ENCODE results near the gene SEMA3B. TPM values are rescaled to one million over a fixed set of nuclear protein-coding genes. Genes with fewer than 3 reads are reported as not detected.
"Not testable (repeated sequence)": the region's sequence is repeated elsewhere in the genome, so short reads cannot be mapped to it uniquely, and the experiment has no call there.

SEMA3B gene
- total RNA-seq, 1 experiment from 2014 or later, result 21.8 TPM

- H3K27me3 ChIP-seq (replicated peaks; ENCODE audit: control insufficient read depth, insufficient read depth, low read length), result no peaks in the 10 kb centered on the region
- ChIA-PET POLR2A (interaction anchor here (0.9 kb wide), 1 partner anchor 43 kb away, joined by 3 read pairs; the partner anchor contains the start of gene GNAI2), CTCF (interaction anchor here (0.6 to 1.2 kb wide), 3 partner anchors 13 to 29 kb away, joined by 3 to 4 read pairs (median 3); partner anchors contain the start of genes HYAL3 and NAA80)
- Mint-ChIP-seq H3K9me3 (ENCODE audit: unreplicated experiment) (no peaks in the 10 kb centered on the region), H3K4me3 (ENCODE audit: unreplicated experiment) (no peak within 1 kb of the TSS), H3K27ac (ENCODE audit: unreplicated experiment) (no peak within 1 kb of the TSS), H3K27me3 (ENCODE audit: insufficient read depth, unreplicated experiment) (no peaks in the 10 kb centered on the region), H3K36me3 (ENCODE audit: insufficient read depth, unreplicated experiment) (peaks cover 7% of the 10 kb centered on the region), H3K4me1 (ENCODE audit: low read depth, unreplicated experiment) (peaks cover 8% of the 10 kb centered on the region)
- no peaks in the 10 kb centered on the region for H3K9me3 ChIP-seq
- peaks cover 2% of the 10 kb centered on the region; the same call in 1 of the 2 replicates for H3K36me3 ChIP-seq (ENCODE audit: control insufficient read depth, insufficient read depth, low read length)
- peaks cover 4% of the 10 kb centered on the region; the same call in 1 of the 2 replicates for H3K4me1 ChIP-seq
- no peak for TF ChIP-seq CTCF (IDR thresholded peaks at IDR 0.05; ENCODE audit: insufficient read depth in 1 of 2, low read depth in 1 of 2, low read length in 1 of 2, severe bottlenecking in 1 of 2, unreplicated experiment in 1 of 2)
- intact Hi-C loops (cut with micrococcal nuclease; ENCODE audit: unreplicated experiment), result no loop called here
- DNase-seq, result no peak
- no peak within 1 kb of the TSS for H3K4me3 ChIP-seq (ENCODE audit: low read depth, low read length)
- BruUV-seq (replicated peaks), result no TSS peak
Observed at GRCh38 chr3:50278880-50279224, 9.9 kb downstream of the SEMA3B start, which contains the start of gene LSMEM2. LSMEM2 (plus strand) TSS chr3:50279087; CDS start chr3:50279114, 27 bp downstream.

- peaks cover 2% of the 10 kb centered on the region; the same call in 1 of the 2 replicates for H3K36me3 ChIP-seq (ENCODE audit: control insufficient read depth, insufficient read depth, low read length)
- TF ChIP-seq CTCF (IDR thresholded peaks at IDR 0.05; ENCODE audit: insufficient read depth in 1 of 2, low read depth in 1 of 2, low read length in 1 of 2, severe bottlenecking in 1 of 2, unreplicated experiment in 1 of 2), result no peak
- H3K4me3 ChIP-seq (ENCODE audit: low read depth, low read length), result no peak overlapping the region
- POLR2A ChIA-PET, result interaction anchor here (0.9 kb wide), 1 partner anchor 44 kb away, joined by 3 read pairs; the partner anchor contains the start of gene GNAI2
- no peak for DNase-seq
- H3K36me3 Mint-ChIP-seq (ENCODE audit: insufficient read depth, unreplicated experiment), result peaks cover under 1% of the 10 kb centered on the region
- H3K27ac Mint-ChIP-seq (ENCODE audit: unreplicated experiment), result no peak overlapping the region
- H3K27me3 ChIP-seq (replicated peaks; ENCODE audit: control insufficient read depth, insufficient read depth, low read length), result no peaks in the 10 kb centered on the region
- no peaks in the 10 kb centered on the region; the same call in 1 of the 2 replicates for H3K4me1 ChIP-seq
- intact Hi-C loops (cut with micrococcal nuclease; ENCODE audit: unreplicated experiment), result loop anchor here (2.0 kb wide), 1 partner anchor 19 kb away; the partner anchor contains the start of genes HYAL3 and NAA80
- H3K9me3 Mint-ChIP-seq (ENCODE audit: unreplicated experiment), result no peaks in the 10 kb centered on the region
- no peak overlapping the region for H3K4me3 Mint-ChIP-seq (ENCODE audit: unreplicated experiment)
- no TSS peak for BruUV-seq (replicated peaks)
- no peaks in the 10 kb centered on the region for H3K9me3 ChIP-seq
- H3K27me3 Mint-ChIP-seq (ENCODE audit: insufficient read depth, unreplicated experiment), result no peaks in the 10 kb centered on the region
- CTCF ChIA-PET, result interaction anchor here (0.6 to 1.2 kb wide), 6 partner anchors 12 to 145 kb away, joined by 3 to 4 read pairs (median 4); partner anchors contain the start of genes HYAL3 and NAA80
- peaks cover 3% of the 10 kb centered on the region for H3K4me1 Mint-ChIP-seq (ENCODE audit: low read depth, unreplicated experiment)
Observed at GRCh38 chr3:50279255-50280016, 10.5 kb downstream of the SEMA3B start.

GRCh38 chr3:50284121-50284520 lies 15.2 kb downstream of the SEMA3B start:
- H3K36me3 ChIP-seq (ENCODE audit: control insufficient read depth, insufficient read depth, low read length); H3K4me3 ChIP-seq (ENCODE audit: low read depth, low read length); H3K4me1 ChIP-seq; H3K36me3 Mint-ChIP-seq (ENCODE audit: insufficient read depth, unreplicated experiment); BruUV-seq (replicated peaks); H3K27me3 Mint-ChIP-seq (ENCODE audit: insufficient read depth, unreplicated experiment); intact Hi-C loops (cut with micrococcal nuclease; ENCODE audit: unreplicated experiment); DNase-seq; H3K9me3 Mint-ChIP-seq (ENCODE audit: unreplicated experiment); H3K27me3 ChIP-seq (replicated peaks; ENCODE audit: control insufficient read depth, insufficient read depth, low read length); H3K4me1 Mint-ChIP-seq (ENCODE audit: low read depth, unreplicated experiment); H3K9me3 ChIP-seq; H3K4me3 Mint-ChIP-seq (ENCODE audit: unreplicated experiment); H3K27ac Mint-ChIP-seq (ENCODE audit: unreplicated experiment): not testable (repeated sequence)
- CTCF ChIA-PET, result interaction anchor here (1.2 kb wide), 1 partner anchor 19 kb away, joined by 4 read pairs; no protein-coding TSS in a partner anchor
- POLR2A ChIA-PET, result interaction anchor here (1.1 kb wide), 1 partner anchor 48 kb away, joined by 3 read pairs; the partner anchor contains the start of gene GNAI2

All from Caco-2 (cell line).